Liver (tissue), 3 donors: ENCODE results near the gene NFATC1.

Source experiments
- GABPA ChIP-seq, 2 donors: IDR thresholded peaks in 1 of 2; conservative IDR thresholded peaks in 1 of 2; 2 replicates each; pipeline ENCODE4 v1.6.1; 2016; ENCODE audit warnings: antibody characterized with exemption in 2 of 2, mild to moderate bottlenecking in 1 of 2, moderate library complexity in 1 of 2
- HNF4G ChIP-seq: IDR thresholded peaks from 2 replicates; pipeline ENCODE4 v1.6.1; 2016; ENCODE audit warnings: antibody characterized with exemption
- SP1 ChIP-seq: IDR thresholded peaks from 2 replicates; pipeline ENCODE4 v1.6.1; 2018; ENCODE audit warnings: antibody characterized with exemption, mild to moderate bottlenecking
- TF ChIP-seq, protein P1 (sequence below): fragments of 150-350 bp; IDR thresholded peaks from 2 replicates; pipeline ENCODE4 v1.5.1; 2017; ENCODE audit warnings: improper control_type of control experiment, low read depth, low read length; ENCODE audit not compliant: missing input control
- donor health status: healthy.
- donor health status: healthy.

DNA sequence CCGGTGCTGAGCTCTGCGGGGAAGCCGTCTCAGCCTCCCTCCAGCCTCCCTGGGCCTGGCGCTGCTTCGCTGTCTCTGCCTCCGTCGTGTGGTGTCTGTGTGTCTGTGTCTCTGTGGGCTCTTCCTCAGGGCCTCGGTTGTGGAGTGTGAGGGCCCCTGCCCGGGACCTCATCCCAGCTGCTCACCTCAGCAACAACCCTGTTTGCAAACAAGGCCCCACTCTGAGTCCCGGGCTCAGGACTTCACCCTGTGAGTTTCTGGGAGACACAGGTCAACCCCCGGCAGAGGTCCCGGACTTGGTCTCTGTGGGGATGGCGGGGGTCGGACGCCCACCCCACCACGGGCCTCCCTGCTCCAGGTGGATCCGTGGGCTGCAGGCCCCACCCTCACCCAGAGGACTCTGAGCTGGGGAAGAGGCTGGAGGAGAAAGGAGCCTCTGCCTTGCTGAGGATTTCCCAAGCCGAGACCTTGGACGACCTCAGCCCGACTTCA is 156.5 kb downstream of the NFATC1 start:
- TF ChIP-seq, protein P1, sequence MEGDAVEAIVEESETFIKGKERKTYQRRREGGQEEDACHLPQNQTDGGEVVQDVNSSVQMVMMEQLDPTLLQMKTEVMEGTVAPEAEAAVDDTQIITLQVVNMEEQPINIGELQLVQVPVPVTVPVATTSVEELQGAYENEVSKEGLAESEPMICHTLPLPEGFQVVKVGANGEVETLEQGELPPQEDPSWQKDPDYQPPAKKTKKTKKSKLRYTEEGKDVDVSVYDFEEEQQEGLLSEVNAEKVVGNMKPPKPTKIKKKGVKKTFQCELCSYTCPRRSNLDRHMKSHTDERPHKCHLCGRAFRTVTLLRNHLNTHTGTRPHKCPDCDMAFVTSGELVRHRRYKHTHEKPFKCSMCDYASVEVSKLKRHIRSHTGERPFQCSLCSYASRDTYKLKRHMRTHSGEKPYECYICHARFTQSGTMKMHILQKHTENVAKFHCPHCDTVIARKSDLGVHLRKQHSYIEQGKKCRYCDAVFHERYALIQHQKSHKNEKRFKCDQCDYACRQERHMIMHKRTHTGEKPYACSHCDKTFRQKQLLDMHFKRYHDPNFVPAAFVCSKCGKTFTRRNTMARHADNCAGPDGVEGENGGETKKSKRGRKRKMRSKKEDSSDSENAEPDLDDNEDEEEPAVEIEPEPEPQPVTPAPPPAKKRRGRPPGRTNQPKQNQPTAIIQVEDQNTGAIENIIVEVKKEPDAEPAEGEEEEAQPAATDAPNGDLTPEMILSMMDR: no peak
- TF ChIP-seq HNF4G (no peak), SP1 (no peak), GABPA (IDR thresholded peaks at IDR 0.05 in 1 of 2, conservative IDR thresholded peaks at IDR 0.05 in 1 of 2) (no peak)
